Mesenchymal stem cell (in vitro differentiated cells and primary cell): Measurements from ENCODE around the gene TMEM127.

Experiments used
- DNase-seq: peaks from one replicate; pipeline ENCODE4 v3.0.0-alpha.2; 2013
- H2AFZ ChIP-seq: one replicate; pipeline ENCODE4 v1.6.1; 2013; ENCODE audit warnings: low read depth, mild to moderate bottlenecking, control low read depth, inconsistent platforms, low read length, moderate library complexity
- H2AK5ac ChIP-seq: 2 replicates; pipeline ENCODE4 v1.6.1; 2013; ENCODE audit warnings: low read length, moderate library complexity, mild to moderate bottlenecking, inconsistent platforms; ENCODE audit not compliant: severe bottlenecking
- H2BK120ac ChIP-seq: one replicate; pipeline ENCODE4 v1.6.1; 2013; ENCODE audit warnings: low read depth, mild to moderate bottlenecking, inconsistent platforms, low read length, moderate library complexity
- H2BK12ac ChIP-seq, 2 experiments: one replicate each; pipeline ENCODE4 v1.6.1; 2013; ENCODE audit warnings: inconsistent platforms in 2 of 2, low read length in 2 of 2, mild to moderate bottlenecking in 2 of 2, moderate library complexity in 2 of 2, control low read depth in 1 of 2
- H2BK15ac ChIP-seq: one replicate; pipeline ENCODE4 v1.6.1; 2013; ENCODE audit warnings: mild to moderate bottlenecking, low read depth, inconsistent platforms; ENCODE audit not compliant: poor library complexity, severe bottlenecking
- H2BK5ac ChIP-seq: 2 replicates; pipeline ENCODE4 v1.6.1; 2013; ENCODE audit warnings: low read depth, mild to moderate bottlenecking, low read length, control low read depth, inconsistent platforms; ENCODE audit not compliant: poor library complexity, severe bottlenecking
- H3K14ac ChIP-seq, 2 experiments: one replicate each; pipeline ENCODE4 v1.6.1; 2013; ENCODE audit warnings: inconsistent platforms in 2 of 2, low read length in 2 of 2, control low read depth in 1 of 2, mild to moderate bottlenecking in 1 of 2, moderate library complexity in 1 of 2
- H3K18ac ChIP-seq, 2 experiments: one replicate each; pipeline ENCODE4 v1.6.1; 2013; ENCODE audit warnings: inconsistent platforms in 2 of 2, low read length in 2 of 2, control low read depth in 1 of 2, low read depth in 1 of 2, mild to moderate bottlenecking in 1 of 2
- H3K23ac ChIP-seq, 2 experiments: one replicate each; pipeline ENCODE4 v1.6.1; 2013; ENCODE audit warnings: inconsistent platforms in 2 of 2, low read length in 2 of 2, mild to moderate bottlenecking in 2 of 2, moderate library complexity in 2 of 2, control low read depth in 1 of 2
- H3K27ac ChIP-seq: 2 replicates; pipeline ENCODE4 v1.5.1; 2013; ENCODE audit warnings: mild to moderate bottlenecking, moderate library complexity, low read length, control low read depth, inconsistent platforms; ENCODE audit not compliant: poor library complexity, severe bottlenecking
- H3K27me3 ChIP-seq, 2 experiments: 2 replicates each; pipeline versions ENCODE4 v1.6.1 to v1.7.0; 2013; ENCODE audit warnings: low read length in 2 of 2, mild to moderate bottlenecking in 2 of 2, moderate library complexity in 2 of 2, control low read depth in 1 of 2, inconsistent platforms in 1 of 2; ENCODE audit not compliant: control insufficient read depth in 1 of 2, insufficient read depth in 1 of 2
- H3K36me3 ChIP-seq, 2 experiments: 2 replicates each; pipeline versions ENCODE4 v1.6.1 to v1.7.0; 2013; ENCODE audit warnings: low read length in 2 of 2, control low read depth in 1 of 2, inconsistent platforms in 1 of 2, low read depth in 1 of 2, mild to moderate bottlenecking in 1 of 2; ENCODE audit not compliant: insufficient read depth in 2 of 2, control insufficient read depth in 1 of 2
- H3K4ac ChIP-seq, 2 experiments: one replicate each; pipeline ENCODE4 v1.6.1; 2013; ENCODE audit warnings: inconsistent platforms in 2 of 2, low read length in 2 of 2, mild to moderate bottlenecking in 2 of 2, moderate library complexity in 2 of 2, control low read depth in 1 of 2, low read depth in 1 of 2
- H3K4me1 ChIP-seq: 2 replicates; pipeline ENCODE4 v1.6.1; 2013; ENCODE audit warnings: low read depth, low read length, control low read depth; ENCODE audit not compliant: control insufficient read depth, insufficient read depth
- H3K4me2 ChIP-seq: 2 replicates; pipeline ENCODE4 v1.6.1; 2013; ENCODE audit warnings: low read length, mild to moderate bottlenecking, inconsistent platforms; ENCODE audit not compliant: poor library complexity, severe bottlenecking
- H3K4me3 ChIP-seq, 2 experiments: 2 replicates each; pipeline versions ENCODE4 v1.5.1 to v1.7.0; 2013; ENCODE audit warnings: low read length in 2 of 2, mild to moderate bottlenecking in 2 of 2, control low read depth in 1 of 2, low read depth in 1 of 2; ENCODE audit not compliant: insufficient read depth in 1 of 2
- H3K79me1 ChIP-seq: replicated peaks from 2 replicates; pipeline ENCODE4 v1.6.1; 2013; ENCODE audit warnings: mild to moderate bottlenecking, control low read depth, low read length, inconsistent platforms; ENCODE audit not compliant: poor library complexity, severe bottlenecking
- H3K9ac ChIP-seq: 2 replicates; pipeline ENCODE4 v1.7.0; 2013; ENCODE audit warnings: mild to moderate bottlenecking, low read length, moderate library complexity
- H3K9me3 ChIP-seq: 2 replicates; pipeline ENCODE4 v1.7.0; 2013; ENCODE audit warnings: mild to moderate bottlenecking, low read length; ENCODE audit not compliant: control insufficient read depth
- H4K8ac ChIP-seq: one replicate; pipeline ENCODE4 v1.6.1; 2013; ENCODE audit warnings: inconsistent platforms, mild to moderate bottlenecking, low read length, moderate library complexity
- H4K91ac ChIP-seq: one replicate; pipeline ENCODE4 v1.6.1; 2013; ENCODE audit warnings: mild to moderate bottlenecking, low read length, inconsistent platforms
- WGBS: methylation state at CpG from one replicate; pipeline ENCODE4 v1.1.7; 2013; ENCODE audit warnings: mixed read lengths; 5-methylcytosine and 5-hydroxymethylcytosine counted together

Gene TMEM127

GRCh38 chr2:96207073-96207773 lies 58.6 kb downstream of the TMEM127 start:
- peaks cover 17% of the 10 kb centered on the region for H3K79me1 ChIP-seq
- no peak overlapping the region for H4K8ac ChIP-seq
- H2BK15ac ChIP-seq: no peak overlapping the region
- no peak overlapping the region for H2BK5ac ChIP-seq
- H3K36me3 ChIP-seq: no peaks in the 10 kb centered on the region
- H3K23ac ChIP-seq: no peak overlapping the region
- H3K27me3 ChIP-seq: no peaks in the 10 kb centered on the region
- no peak overlapping the region for H2BK12ac ChIP-seq
- H3K14ac ChIP-seq: no peak overlapping the region
- H2BK120ac ChIP-seq: no peak overlapping the region
- H3K9me3 ChIP-seq: no peaks in the 10 kb centered on the region
- peak overlapping the region; percentile 93 for H3K9ac ChIP-seq
- no peak overlapping the region for H4K91ac ChIP-seq
- H3K4me1 ChIP-seq: peaks cover 10% of the 10 kb centered on the region
- 25% methylated on average over 11 of the region's 11 CpGs for WGBS
- no peak overlapping the region for H3K4ac ChIP-seq
- peak overlapping the region; percentile 32 to 89 for H3K4me3 ChIP-seq
- no peak overlapping the region for H2AK5ac ChIP-seq
- H2AFZ ChIP-seq: no peak overlapping the region
- no peak overlapping the region for H3K18ac ChIP-seq
- DNase-seq: peak; percentile 54
- H3K27ac ChIP-seq: no peak overlapping the region
- H3K4me2 ChIP-seq: peak overlapping the region; percentile 92

- Histone ChIP-seq H3K4me3 (peak overlapping the region in 1 of 2 experiments; percentile 61), H3K4me1 (peaks cover 14% of the 10 kb centered on the region), H2BK5ac (no peak overlapping the region), H2AFZ (no peak overlapping the region), H2BK120ac (no peak overlapping the region), H3K79me1 (peaks cover 14% of the 10 kb centered on the region), H3K27ac (no peak overlapping the region), H3K9me3 (no peaks in the 10 kb centered on the region), H3K36me3 (no peaks in the 10 kb centered on the region), H3K18ac (no peak overlapping the region), H3K4ac (no peak overlapping the region), H2BK15ac (no peak overlapping the region), H4K91ac (no peak overlapping the region), H3K4me2 (peak overlapping the region; percentile 1), H3K14ac (no peak overlapping the region), H3K9ac (peak overlapping the region; percentile 80), H2AK5ac (no peak overlapping the region), H2BK12ac (no peak overlapping the region), H4K8ac (no peak overlapping the region), H3K23ac (no peak overlapping the region), H3K27me3 (no peaks in the 10 kb centered on the region)
- DNase-seq: peak; percentile 37
Observed at GRCh38 chr2:96205888-96206287, 59.9 kb downstream of the TMEM127 start.

- H3K9me3 ChIP-seq: no peaks in the 10 kb centered on the region
- WGBS: 93% methylated on average over 5 of the region's 6 CpGs
Observed at GRCh38 chr2:96204836-96205624, 60.8 kb downstream of the TMEM127 start.

More at GRCh38 chr2:96204836-96205624, 60.8 kb downstream of the TMEM127 start:
- Histone ChIP-seq H2BK5ac (no peak overlapping the region), H3K23ac (no peak overlapping the region), H3K4me3 (peak overlapping the region in 1 of 2 experiments; percentile 61), H2BK12ac (no peak overlapping the region), H3K27ac (peak overlapping the region; percentile 31), H3K4me1 (peaks cover 15% of the 10 kb centered on the region), H3K27me3 (no peaks in the 10 kb centered on the region), H3K14ac (no peak overlapping the region), H3K4me2 (peak overlapping the region; percentile 27), H3K18ac (no peak overlapping the region), H2BK15ac (no peak overlapping the region), H4K8ac (no peak overlapping the region), H2AK5ac (no peak overlapping the region), H3K36me3 (no peaks in the 10 kb centered on the region), H3K4ac (no peak overlapping the region), H2BK120ac (no peak overlapping the region), H2AFZ (no peak overlapping the region), H3K79me1 (peaks cover 8% of the 10 kb centered on the region), H3K9ac (peak overlapping the region; percentile 80), H4K91ac (no peak overlapping the region)
- no peak for DNase-seq
